CD4-positive, CD25-positive, alpha-beta regulatory T cell (primary cell): ENCODE data around the gene RBM4B. TPM values are rescaled to one million over a fixed set of nuclear protein-coding genes. Genes with fewer than 3 reads are reported as not detected.
"Not testable (repeated sequence)": the region's sequence is repeated elsewhere in the genome, so short reads cannot be mapped to it uniquely, and the experiment has no call there.

ENCODE experiments used
- ATAC-seq, 2 donors: fragments of 150-1000 bp; cut with Tn5 transposase; one replicate each; pipeline ENCODE4 v1.10.0; 2021; ENCODE audit warnings: low read depth in 2 of 2, moderate number of reproducible peaks in 2 of 2, moderate library complexity in 1 of 2
- DNase-seq, 3 donors: peaks; one replicate each; pipeline versions ENCODE4 v3.0.0 to v3.0.0-alpha.2; 2012 to 2022; ENCODE audit warnings: mixed read lengths in 1 of 3
- H3K27ac ChIP-seq: one replicate; pipeline ENCODE4 v1.7.0; 2013; ENCODE audit warnings: mild to moderate bottlenecking, low read length; ENCODE audit not compliant: insufficient read depth, poor library complexity, severe bottlenecking
- H3K27me3 ChIP-seq: one replicate; pipeline ENCODE4 v1.7.0; 2013; ENCODE audit warnings: low read length; ENCODE audit not compliant: control insufficient read depth, insufficient read depth
- H3K36me3 ChIP-seq: one replicate; pipeline ENCODE4 v1.7.0; 2013; ENCODE audit warnings: mild to moderate bottlenecking, low read length, moderate library complexity; ENCODE audit not compliant: control insufficient read depth, insufficient read depth
- H3K4me1 ChIP-seq: 2 replicates; pipeline ENCODE4 v1.7.0; 2013; ENCODE audit warnings: mild to moderate bottlenecking, low read length; ENCODE audit not compliant: insufficient read depth, control insufficient read depth, poor library complexity, severe bottlenecking
- H3K4me3 ChIP-seq: one replicate; pipeline ENCODE4 v1.7.0; 2013; ENCODE audit warnings: low read depth, mild to moderate bottlenecking, low read length, moderate library complexity
- H3K9me3 ChIP-seq, 2 experiments: 1 replicate in 1 of 2; 2 replicates in 1 of 2; pipeline ENCODE4 v1.7.0; 2013; ENCODE audit warnings: low read length in 2 of 2, mild to moderate bottlenecking in 1 of 2, moderate library complexity in 1 of 2; ENCODE audit not compliant: control insufficient read depth in 2 of 2
- H3K27ac Mint-ChIP-seq, 3 donors: one replicate each; pipeline ENCODE4 v1.8.0; 2020 to 2022; ENCODE audit warnings: mild to moderate bottlenecking in 3 of 3, mixed read lengths in 3 of 3, moderate library complexity in 2 of 3
- H3K27me3 Mint-ChIP-seq: one replicate; pipeline ENCODE4 v1.8.0; 2022; ENCODE audit warnings: mild to moderate bottlenecking, mixed read lengths
- H3K36me3 Mint-ChIP-seq: one replicate; pipeline ENCODE4 v1.8.0; 2020; ENCODE audit warnings: mixed read lengths
- H3K4me1 Mint-ChIP-seq, 4 donors: one replicate each; pipeline ENCODE4 v1.8.0; 2020 to 2022; ENCODE audit warnings: mixed read lengths in 4 of 4, mild to moderate bottlenecking in 1 of 4
- H3K4me3 Mint-ChIP-seq, 4 donors: one replicate each; pipeline ENCODE4 v1.8.0; 2020 to 2022; ENCODE audit warnings: mild to moderate bottlenecking in 4 of 4, mixed read lengths in 4 of 4, moderate library complexity in 3 of 4
- H3K9me3 Mint-ChIP-seq, 7 donors: one replicate each; pipeline ENCODE4 v1.8.0; 2020 to 2022; ENCODE audit warnings: mixed read lengths in 7 of 7, mild to moderate bottlenecking in 3 of 7, moderate library complexity in 2 of 7
- polyA plus RNA-seq, 4 donors: library from polyadenylated mRNA; unstranded; fragments of 300-500 nt; fragmentation: Illumina TruSeq; gene quantifications; one replicate each; pipeline ENCODE4 v1.2.3, GENCODE V29; 2021
- total RNA-seq: library from RNA; stranded (reverse); gene quantifications from one replicate; pipeline ENCODE4 v1.2.3, GENCODE V29; 2022

RBM4B gene
- total RNA-seq (10.0 TPM), polyA plus RNA-seq (10 to 100 TPM; 12.6 to 17.6 (median 15.3) TPM)

DNA sequence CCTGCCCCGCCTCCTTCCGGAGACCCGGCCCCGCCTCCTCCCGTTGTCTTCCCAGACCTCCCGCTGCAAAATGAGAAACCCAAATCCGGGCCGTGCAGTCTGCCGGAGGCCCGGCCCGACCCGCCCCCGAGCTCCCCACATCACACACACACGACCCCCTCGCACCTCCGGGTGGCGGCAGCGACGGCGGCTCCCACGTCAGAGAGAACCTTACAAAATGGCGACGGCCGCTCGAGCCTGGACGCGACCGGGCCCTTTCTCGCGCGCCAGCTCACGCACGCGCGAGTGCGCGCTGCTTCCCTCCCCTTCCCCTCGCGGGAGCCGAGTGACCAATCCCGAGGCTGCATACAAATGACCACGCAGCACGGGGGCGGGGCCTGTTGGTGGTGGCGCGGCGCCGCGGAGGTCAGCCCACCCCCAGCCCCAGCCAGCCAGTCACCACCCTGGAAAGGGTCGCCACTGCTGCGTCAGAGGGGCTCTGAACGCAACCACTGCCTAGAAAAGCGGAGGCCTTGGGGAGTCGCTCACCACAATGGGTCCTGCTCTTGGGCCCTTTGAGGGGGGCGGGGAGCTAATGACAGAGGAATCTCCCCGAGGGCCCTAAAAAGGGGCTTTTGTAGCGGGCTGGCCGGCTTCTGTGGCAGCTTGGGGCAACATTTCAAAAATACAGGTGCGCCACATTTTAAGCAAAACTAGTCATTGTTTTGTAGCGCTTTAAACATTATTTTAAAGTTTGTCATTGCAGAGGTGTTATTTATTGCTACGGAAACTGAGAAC is at the start of gene RBM4B:
RBM4B (minus strand) TSS at position 289 of the 777 bp plus-strand sequence. CDS start 808 bp downstream, outside the sequence.
- Mint-ChIP-seq H3K27ac (peak within 1 kb of the TSS; percentile 99), H3K4me3 (peak within 1 kb of the TSS; percentile 90 to 99 (median 96)), H3K4me1 (peaks cover 25 to 48% (median 31%) of the 10 kb centered on the region in 4 donors), H3K9me3 (no peaks in the 10 kb centered on the region), H3K36me3 (no peaks in the 10 kb centered on the region), H3K27me3 (no peaks in the 10 kb centered on the region)
- Histone ChIP-seq H3K4me3 (peak within 1 kb of the TSS; percentile 93), H3K9me3 (no peaks in the 10 kb centered on the region), H3K27me3 (no peaks in the 10 kb centered on the region), H3K27ac (peak within 1 kb of the TSS; percentile 98), H3K4me1 (peaks cover 35% of the 10 kb centered on the region), H3K36me3 (no peaks in the 10 kb centered on the region)
- ATAC-seq (peak; percentile 87 to 89), DNase-seq (peak; percentile 94 to 97 (median 96))

DNA sequence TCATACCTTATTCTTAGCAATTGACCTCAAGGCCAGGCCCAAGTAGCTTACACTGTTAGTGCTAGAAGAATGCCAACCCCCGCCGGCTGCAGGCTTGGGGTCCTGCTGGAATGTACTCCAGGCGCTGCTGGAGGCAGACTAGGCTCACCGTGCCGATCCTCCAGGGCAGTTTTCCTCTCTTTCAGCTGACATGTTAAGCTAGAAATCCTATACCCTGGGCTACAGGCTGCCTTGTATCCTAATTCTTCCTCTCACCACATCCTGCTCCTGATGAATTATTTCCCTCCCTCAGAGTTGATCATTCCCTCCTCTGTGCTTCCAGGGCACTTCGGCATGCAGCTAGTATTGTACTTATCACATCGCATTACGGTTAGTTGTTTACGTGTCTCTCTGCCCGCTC is 48.0 kb upstream of the RBM4B start:
- H3K4me1 ChIP-seq, result peaks cover 18% of the 10 kb centered on the region
- peaks cover 4 to 20% (median 12%) of the 10 kb centered on the region in 4 donors for H3K4me1 Mint-ChIP-seq
- H3K27me3 ChIP-seq, result peaks cover 30% of the 10 kb centered on the region
- DNase-seq (no peak), ATAC-seq (no peak)
- H3K27me3 Mint-ChIP-seq, result peaks cover 68% of the 10 kb centered on the region
- H3K36me3 Mint-ChIP-seq, result no peaks in the 10 kb centered on the region
- H3K4me3 Mint-ChIP-seq, result peak overlapping the region in 2 of 4 donors; percentile 3 to 72
- H3K9me3 ChIP-seq, result no peaks in the 10 kb centered on the region
- no peak overlapping the region for H3K27ac ChIP-seq
- H3K9me3 Mint-ChIP-seq, result peaks cover 0 to 1% (median 0%) of the 10 kb centered on the region in 7 donors
- H3K4me3 ChIP-seq, result no peak overlapping the region
- H3K27ac Mint-ChIP-seq, result no peak overlapping the region
- H3K36me3 ChIP-seq, result no peaks in the 10 kb centered on the region

GRCh38 chr11:66725114-66725513 is 47.4 kb upstream of the RBM4B start:
- peaks cover 23% of the 10 kb centered on the region for H3K4me1 ChIP-seq
- no peaks in the 10 kb centered on the region for H3K36me3 Mint-ChIP-seq
- H3K27ac Mint-ChIP-seq, result no peak overlapping the region
- ATAC-seq, result no peak
- H3K9me3 Mint-ChIP-seq, result peaks cover 0 to 1% (median 0%) of the 10 kb centered on the region in 7 donors
- peaks cover 27% of the 10 kb centered on the region for H3K27me3 ChIP-seq
- H3K4me1 Mint-ChIP-seq, result peaks cover 4 to 25% (median 13%) of the 10 kb centered on the region in 4 donors
- DNase-seq, result no peak
- H3K9me3 ChIP-seq, result no peaks in the 10 kb centered on the region
- peak overlapping the region in 1 of 4 donors; percentile 72 for H3K4me3 Mint-ChIP-seq
- H3K27me3 Mint-ChIP-seq, result peaks cover 64% of the 10 kb centered on the region
- no peak overlapping the region for H3K27ac ChIP-seq
- no peaks in the 10 kb centered on the region for H3K36me3 ChIP-seq
- H3K4me3 ChIP-seq, result no peak overlapping the region

- H3K36me3 ChIP-seq, H3K36me3 Mint-ChIP-seq, H3K4me3 ChIP-seq, H3K4me3 Mint-ChIP-seq, ATAC-seq, H3K27ac Mint-ChIP-seq, H3K27ac ChIP-seq, DNase-seq, H3K9me3 Mint-ChIP-seq, H3K9me3 ChIP-seq: not testable (repeated sequence)
- Histone ChIP-seq H3K4me1 (peaks cover 28% of the 10 kb centered on the region), H3K27me3 (peaks cover 27% of the 10 kb centered on the region)
- peaks cover 4 to 27% (median 13%) of the 10 kb centered on the region in 4 donors for H3K4me1 Mint-ChIP-seq
- H3K27me3 Mint-ChIP-seq, result peaks cover 55% of the 10 kb centered on the region
Measured at GRCh38 chr11:66724167-66724566, 46.5 kb upstream of the RBM4B start.

DNA sequence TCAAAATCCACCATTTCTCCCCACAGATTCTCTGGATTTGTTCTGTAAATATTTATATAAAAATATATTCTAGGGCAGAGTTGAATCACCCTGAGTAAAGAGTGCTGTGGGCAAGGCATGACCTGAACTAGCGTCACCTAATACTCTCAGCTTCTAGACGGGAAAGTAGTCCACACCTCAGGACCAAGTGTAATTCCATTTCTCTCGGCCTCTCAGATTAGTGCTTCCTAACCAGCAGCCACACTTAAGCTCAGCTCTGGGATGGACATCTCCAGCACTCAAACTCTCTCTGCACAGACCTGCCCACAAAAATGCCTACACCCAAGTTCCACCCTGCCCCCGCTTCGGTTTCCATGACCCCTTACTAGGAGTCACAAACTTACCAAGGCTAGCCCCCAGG is 46.0 kb upstream of the RBM4B start:
- ATAC-seq (no peak), DNase-seq (no peak)
- H3K4me3 ChIP-seq, result no peak overlapping the region
- Mint-ChIP-seq H3K36me3 (no peaks in the 10 kb centered on the region), H3K27me3 (peaks cover 50% of the 10 kb centered on the region), H3K9me3 (peaks cover 0 to 1% (median 0%) of the 10 kb centered on the region in 7 donors), H3K4me1 (peaks cover 4 to 22% (median 11%) of the 10 kb centered on the region in 4 donors), H3K27ac (no peak overlapping the region), H3K4me3 (no peak overlapping the region)
- H3K36me3 ChIP-seq, result no peaks in the 10 kb centered on the region
- no peak overlapping the region for H3K27ac ChIP-seq
- H3K27me3 ChIP-seq, result peaks cover 22% of the 10 kb centered on the region
- no peaks in the 10 kb centered on the region for H3K9me3 ChIP-seq
- peaks cover 24% of the 10 kb centered on the region for H3K4me1 ChIP-seq

- ATAC-seq, result no peak
- no peak overlapping the region for H3K27ac Mint-ChIP-seq
- peaks cover 20% of the 10 kb centered on the region for H3K4me1 ChIP-seq
Measured at GRCh38 chr11:66722745-66723651, 45.3 kb upstream of the RBM4B start.

DNA sequence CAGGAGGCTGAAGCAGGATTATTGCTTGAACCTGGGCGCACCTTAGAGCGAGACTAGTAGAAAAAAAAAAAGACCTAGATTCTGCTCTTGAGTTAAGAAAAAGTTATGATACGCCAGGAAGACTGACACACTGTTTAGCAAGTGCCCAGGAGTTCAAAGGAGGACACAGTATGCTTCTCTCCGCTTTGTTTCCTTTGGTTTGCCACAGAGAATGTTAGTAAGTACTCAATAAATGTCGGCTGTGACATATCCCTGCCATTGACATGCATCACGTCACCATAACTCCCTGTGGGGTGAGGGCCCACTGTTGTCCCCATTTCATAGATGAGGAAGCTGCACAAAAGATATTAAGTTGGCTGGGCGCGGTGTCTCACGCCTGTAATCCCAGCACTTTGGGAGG is 44.3 kb upstream of the RBM4B start:
- peaks cover 0 to 1% (median 0%) of the 10 kb centered on the region in 7 donors for H3K9me3 Mint-ChIP-seq
- Histone ChIP-seq H3K27ac (no peak overlapping the region), H3K4me3 (no peak overlapping the region), H3K9me3 (no peaks in the 10 kb centered on the region), H3K4me1 (peaks cover 12% of the 10 kb centered on the region), H3K27me3 (peaks cover 19% of the 10 kb centered on the region), H3K36me3 (no peaks in the 10 kb centered on the region)
- peaks cover 42% of the 10 kb centered on the region for H3K27me3 Mint-ChIP-seq
- peak overlapping the region in 1 of 3 donors; percentile 32 for H3K27ac Mint-ChIP-seq
- ATAC-seq (no peak), DNase-seq (no peak)
- H3K4me1 Mint-ChIP-seq, result peaks cover 3 to 15% (median 5%) of the 10 kb centered on the region in 4 donors
- H3K36me3 Mint-ChIP-seq, result no peaks in the 10 kb centered on the region
- no peak overlapping the region for H3K4me3 Mint-ChIP-seq

More at GRCh38 chr11:66722745-66723651, 45.3 kb upstream of the RBM4B start:
- Mint-ChIP-seq H3K27me3 (peaks cover 47% of the 10 kb centered on the region), H3K4me1 (peaks cover 4 to 20% (median 8%) of the 10 kb centered on the region in 4 donors), H3K4me3 (peak overlapping the region in 1 of 4 donors; percentile 55), H3K36me3 (no peaks in the 10 kb centered on the region), H3K9me3 (peaks cover 0 to 1% (median 0%) of the 10 kb centered on the region in 7 donors)
- Histone ChIP-seq H3K36me3 (no peaks in the 10 kb centered on the region), H3K9me3 (no peaks in the 10 kb centered on the region), H3K27me3 (peaks cover 20% of the 10 kb centered on the region), H3K27ac (no peak overlapping the region), H3K4me3 (no peak overlapping the region)
- no peak for DNase-seq
